ENCODE data around the gene ZNF691.

The ZNF691 gene

DNA sequence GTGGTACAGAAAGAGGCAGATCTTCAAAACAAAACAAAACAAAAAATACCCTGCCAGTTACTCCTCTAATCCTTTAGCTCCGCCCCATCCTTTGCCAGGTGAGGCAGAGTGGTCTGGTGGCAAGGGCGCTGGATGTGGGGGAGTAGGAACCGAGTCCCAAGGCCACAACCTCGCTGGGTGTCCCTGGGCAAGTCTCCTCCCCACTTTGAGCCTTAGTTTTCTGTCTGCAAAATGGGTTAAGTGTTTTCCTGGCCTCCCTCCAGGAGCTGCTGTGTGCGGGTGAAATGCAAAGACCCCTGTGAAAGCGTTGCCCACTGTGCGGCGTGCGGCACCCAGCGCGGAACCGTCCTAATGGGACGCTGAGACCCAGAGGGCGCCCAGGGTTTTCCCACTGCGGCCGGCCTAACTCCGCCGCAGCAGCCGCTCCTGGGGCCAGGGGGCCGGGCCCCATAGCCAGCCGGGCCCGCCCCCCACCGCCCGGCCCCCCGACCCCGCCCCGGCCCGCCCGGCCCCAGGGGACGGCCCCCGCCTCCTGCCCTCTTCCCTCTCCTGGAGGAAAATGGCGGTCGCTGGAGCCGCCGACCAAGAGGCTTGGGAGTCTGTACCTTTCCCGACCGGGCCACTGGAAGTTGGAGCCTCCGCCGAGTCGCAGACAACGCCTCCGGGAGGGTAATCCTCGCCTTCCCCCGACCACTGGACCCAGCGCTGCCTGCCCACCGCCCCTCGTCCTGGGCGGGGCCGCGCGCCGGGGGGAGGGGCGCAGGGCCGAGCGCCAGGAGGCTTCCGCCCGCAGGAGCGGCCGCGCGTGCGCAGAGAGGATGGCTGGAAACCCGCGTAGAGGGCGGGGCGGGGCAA lies 29.6 kb upstream of the ZNF691 start, which contains the start of the genes ERMAP and SVBP (continued):
- TF ChIP-seq ZNF600 (tag by site-specific recombination; IDR thresholded peaks at IDR 0.05) (peak; percentile 60), ZBTB20 (tag by site-specific recombination; IDR thresholded peaks at IDR 0.05) (peak; percentile 20; the same call in 1 of the 2 replicates), ZNF660 (tag by site-specific recombination; IDR thresholded peaks at IDR 0.05) (peak; percentile 58), ZNF138 (tag by site-specific recombination; IDR thresholded peaks at IDR 0.05; ENCODE audit: borderline replicate concordance) (no peak), ZNF391 (tag by site-specific recombination; IDR thresholded peaks at IDR 0.05; ENCODE audit: borderline replicate concordance, low read depth) (no peak), ZNF394 (tag by site-specific recombination; IDR thresholded peaks at IDR 0.05; ENCODE audit: borderline replicate concordance) (no peak), ZNF341 (tag by site-specific recombination; IDR thresholded peaks at IDR 0.05; ENCODE audit: low read depth) (no peak), KLF9 (tag by site-specific recombination; IDR thresholded peaks at IDR 0.05; ENCODE audit: low read depth) (peak; percentile 89), ZBTB48 (tag by site-specific recombination; IDR thresholded peaks at IDR 0.05) (peak; percentile 62; the same call in 1 of the 2 replicates), REPIN1 (tag by site-specific recombination; IDR thresholded peaks at IDR 0.05; ENCODE audit: low read depth) (no peak), ZNF610 (tag by site-specific recombination; IDR thresholded peaks at IDR 0.05; ENCODE audit: borderline replicate concordance) (peak; percentile 59; the same call in 1 of the 2 replicates)
- TF ChIP-seq, protein P1, sequence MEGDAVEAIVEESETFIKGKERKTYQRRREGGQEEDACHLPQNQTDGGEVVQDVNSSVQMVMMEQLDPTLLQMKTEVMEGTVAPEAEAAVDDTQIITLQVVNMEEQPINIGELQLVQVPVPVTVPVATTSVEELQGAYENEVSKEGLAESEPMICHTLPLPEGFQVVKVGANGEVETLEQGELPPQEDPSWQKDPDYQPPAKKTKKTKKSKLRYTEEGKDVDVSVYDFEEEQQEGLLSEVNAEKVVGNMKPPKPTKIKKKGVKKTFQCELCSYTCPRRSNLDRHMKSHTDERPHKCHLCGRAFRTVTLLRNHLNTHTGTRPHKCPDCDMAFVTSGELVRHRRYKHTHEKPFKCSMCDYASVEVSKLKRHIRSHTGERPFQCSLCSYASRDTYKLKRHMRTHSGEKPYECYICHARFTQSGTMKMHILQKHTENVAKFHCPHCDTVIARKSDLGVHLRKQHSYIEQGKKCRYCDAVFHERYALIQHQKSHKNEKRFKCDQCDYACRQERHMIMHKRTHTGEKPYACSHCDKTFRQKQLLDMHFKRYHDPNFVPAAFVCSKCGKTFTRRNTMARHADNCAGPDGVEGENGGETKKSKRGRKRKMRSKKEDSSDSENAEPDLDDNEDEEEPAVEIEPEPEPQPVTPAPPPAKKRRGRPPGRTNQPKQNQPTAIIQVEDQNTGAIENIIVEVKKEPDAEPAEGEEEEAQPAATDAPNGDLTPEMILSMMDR (tag by site-specific recombination; IDR thresholded peaks at IDR 0.05): peak; percentile 69
- TF ChIP-seq, protein P2, sequence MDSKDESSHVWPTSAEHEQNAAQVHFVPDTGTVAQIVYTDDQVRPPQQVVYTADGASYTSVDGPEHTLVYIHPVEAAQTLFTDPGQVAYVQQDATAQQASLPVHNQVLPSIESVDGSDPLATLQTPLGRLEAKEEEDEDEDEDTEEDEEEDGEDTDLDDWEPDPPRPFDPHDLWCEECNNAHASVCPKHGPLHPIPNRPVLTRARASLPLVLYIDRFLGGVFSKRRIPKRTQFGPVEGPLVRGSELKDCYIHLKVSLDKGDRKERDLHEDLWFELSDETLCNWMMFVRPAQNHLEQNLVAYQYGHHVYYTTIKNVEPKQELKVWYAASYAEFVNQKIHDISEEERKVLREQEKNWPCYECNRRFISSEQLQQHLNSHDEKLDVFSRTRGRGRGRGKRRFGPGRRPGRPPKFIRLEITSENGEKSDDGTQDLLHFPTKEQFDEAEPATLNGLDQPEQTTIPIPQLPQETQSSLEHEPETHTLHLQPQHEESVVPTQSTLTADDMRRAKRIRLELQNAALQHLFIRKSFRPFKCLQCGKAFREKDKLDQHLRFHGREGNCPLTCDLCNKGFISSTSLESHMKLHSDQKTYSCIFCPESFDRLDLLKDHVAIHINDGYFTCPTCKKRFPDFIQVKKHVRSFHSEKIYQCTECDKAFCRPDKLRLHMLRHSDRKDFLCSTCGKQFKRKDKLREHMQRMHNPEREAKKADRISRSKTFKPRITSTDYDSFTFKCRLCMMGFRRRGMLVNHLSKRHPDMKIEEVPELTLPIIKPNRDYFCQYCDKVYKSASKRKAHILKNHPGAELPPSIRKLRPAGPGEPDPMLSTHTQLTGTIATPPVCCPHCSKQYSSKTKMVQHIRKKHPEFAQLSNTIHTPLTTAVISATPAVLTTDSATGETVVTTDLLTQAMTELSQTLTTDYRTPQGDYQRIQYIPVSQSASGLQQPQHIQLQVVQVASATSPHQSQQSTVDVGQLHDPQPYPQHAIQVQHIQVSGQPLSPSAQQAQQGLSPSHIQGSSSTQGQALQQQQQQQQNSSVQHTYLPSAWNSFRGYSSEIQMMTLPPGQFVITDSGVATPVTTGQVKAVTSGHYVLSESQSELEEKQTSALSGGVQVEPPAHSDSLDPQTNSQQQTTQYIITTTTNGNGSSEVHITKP (tag by site-specific recombination; IDR thresholded peaks at IDR 0.05): peak; percentile 76; the same call in 1 of the 2 replicates
- TF ChIP-seq, protein P3, sequence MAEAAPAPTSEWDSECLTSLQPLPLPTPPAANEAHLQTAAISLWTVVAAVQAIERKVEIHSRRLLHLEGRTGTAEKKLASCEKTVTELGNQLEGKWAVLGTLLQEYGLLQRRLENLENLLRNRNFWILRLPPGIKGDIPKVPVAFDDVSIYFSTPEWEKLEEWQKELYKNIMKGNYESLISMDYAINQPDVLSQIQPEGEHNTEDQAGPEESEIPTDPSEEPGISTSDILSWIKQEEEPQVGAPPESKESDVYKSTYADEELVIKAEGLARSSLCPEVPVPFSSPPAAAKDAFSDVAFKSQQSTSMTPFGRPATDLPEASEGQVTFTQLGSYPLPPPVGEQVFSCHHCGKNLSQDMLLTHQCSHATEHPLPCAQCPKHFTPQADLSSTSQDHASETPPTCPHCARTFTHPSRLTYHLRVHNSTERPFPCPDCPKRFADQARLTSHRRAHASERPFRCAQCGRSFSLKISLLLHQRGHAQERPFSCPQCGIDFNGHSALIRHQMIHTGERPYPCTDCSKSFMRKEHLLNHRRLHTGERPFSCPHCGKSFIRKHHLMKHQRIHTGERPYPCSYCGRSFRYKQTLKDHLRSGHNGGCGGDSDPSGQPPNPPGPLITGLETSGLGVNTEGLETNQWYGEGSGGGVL (tag by site-specific recombination; IDR thresholded peaks at IDR 0.05): no peak
- TF ChIP-seq, protein P4, sequence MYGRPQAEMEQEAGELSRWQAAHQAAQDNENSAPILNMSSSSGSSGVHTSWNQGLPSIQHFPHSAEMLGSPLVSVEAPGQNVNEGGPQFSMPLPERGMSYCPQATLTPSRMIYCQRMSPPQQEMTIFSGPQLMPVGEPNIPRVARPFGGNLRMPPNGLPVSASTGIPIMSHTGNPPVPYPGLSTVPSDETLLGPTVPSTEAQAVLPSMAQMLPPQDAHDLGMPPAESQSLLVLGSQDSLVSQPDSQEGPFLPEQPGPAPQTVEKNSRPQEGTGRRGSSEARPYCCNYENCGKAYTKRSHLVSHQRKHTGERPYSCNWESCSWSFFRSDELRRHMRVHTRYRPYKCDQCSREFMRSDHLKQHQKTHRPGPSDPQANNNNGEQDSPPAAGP (tag by site-specific recombination; IDR thresholded peaks at IDR 0.05): peak; percentile 73; the same call in 1 of the 2 replicates
- TF ChIP-seq, protein P5, sequence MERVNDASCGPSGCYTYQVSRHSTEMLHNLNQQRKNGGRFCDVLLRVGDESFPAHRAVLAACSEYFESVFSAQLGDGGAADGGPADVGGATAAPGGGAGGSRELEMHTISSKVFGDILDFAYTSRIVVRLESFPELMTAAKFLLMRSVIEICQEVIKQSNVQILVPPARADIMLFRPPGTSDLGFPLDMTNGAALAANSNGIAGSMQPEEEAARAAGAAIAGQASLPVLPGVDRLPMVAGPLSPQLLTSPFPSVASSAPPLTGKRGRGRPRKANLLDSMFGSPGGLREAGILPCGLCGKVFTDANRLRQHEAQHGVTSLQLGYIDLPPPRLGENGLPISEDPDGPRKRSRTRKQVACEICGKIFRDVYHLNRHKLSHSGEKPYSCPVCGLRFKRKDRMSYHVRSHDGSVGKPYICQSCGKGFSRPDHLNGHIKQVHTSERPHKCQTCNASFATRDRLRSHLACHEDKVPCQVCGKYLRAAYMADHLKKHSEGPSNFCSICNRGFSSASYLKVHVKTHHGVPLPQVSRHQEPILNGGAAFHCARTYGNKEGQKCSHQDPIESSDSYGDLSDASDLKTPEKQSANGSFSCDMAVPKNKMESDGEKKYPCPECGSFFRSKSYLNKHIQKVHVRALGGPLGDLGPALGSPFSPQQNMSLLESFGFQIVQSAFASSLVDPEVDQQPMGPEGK (tag by site-specific recombination; IDR thresholded peaks at IDR 0.05): peak; percentile 74; the same call in 1 of the 2 replicates
- TF ChIP-seq, protein P6, sequence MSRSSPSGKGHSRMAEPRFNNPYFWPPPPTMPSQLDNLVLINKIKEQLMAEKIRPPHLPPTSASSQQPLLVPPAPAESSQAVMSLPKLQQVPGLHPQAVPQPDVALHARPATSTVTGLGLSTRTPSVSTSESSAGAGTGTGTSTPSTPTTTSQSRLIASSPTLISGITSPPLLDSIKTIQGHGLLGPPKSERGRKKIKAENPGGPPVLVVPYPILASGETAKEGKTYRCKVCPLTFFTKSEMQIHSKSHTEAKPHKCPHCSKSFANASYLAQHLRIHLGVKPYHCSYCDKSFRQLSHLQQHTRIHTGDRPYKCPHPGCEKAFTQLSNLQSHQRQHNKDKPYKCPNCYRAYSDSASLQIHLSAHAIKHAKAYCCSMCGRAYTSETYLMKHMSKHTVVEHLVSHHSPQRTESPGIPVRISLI (tag by site-specific recombination; IDR thresholded peaks at IDR 0.05): no peak
- TF ChIP-seq, protein P7, sequence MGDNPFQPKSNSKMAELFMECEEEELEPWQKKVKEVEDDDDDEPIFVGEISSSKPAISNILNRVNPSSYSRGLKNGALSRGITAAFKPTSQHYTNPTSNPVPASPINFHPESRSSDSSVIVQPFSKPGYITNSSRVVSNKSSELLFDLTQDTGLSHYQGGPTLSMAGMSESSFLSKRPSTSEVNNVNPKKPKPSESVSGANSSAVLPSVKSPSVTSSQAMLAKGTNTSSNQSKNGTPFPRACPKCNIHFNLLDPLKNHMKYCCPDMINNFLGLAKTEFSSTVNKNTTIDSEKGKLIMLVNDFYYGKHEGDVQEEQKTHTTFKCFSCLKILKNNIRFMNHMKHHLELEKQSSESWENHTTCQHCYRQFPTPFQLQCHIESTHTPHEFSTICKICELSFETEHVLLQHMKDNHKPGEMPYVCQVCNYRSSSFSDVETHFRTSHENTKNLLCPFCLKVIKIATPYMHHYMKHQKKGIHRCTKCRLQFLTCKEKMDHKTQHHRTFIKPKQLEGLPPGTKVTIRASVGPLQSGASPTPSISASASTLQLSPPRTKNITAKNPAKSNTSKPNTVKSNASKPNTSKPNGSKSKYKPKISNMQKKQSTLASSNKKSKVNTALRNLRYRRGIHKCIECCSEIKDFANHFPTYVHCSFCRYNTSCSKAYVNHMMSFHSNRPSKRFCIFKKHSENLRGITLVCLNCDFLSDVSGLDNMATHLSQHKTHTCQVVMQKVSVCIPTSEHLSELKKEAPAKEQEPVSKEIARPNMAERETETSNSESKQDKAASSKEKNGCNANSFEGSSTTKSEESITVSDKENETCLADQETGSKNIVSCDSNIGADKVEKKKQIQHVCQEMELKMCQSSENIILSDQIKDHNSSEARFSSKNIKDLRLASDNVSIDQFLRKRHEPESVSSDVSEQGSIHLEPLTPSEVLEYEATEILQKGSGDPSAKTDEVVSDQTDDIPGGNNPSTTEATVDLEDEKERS (tag by site-specific recombination; IDR thresholded peaks at IDR 0.05): no peak
- TF ChIP-seq, protein P8, sequence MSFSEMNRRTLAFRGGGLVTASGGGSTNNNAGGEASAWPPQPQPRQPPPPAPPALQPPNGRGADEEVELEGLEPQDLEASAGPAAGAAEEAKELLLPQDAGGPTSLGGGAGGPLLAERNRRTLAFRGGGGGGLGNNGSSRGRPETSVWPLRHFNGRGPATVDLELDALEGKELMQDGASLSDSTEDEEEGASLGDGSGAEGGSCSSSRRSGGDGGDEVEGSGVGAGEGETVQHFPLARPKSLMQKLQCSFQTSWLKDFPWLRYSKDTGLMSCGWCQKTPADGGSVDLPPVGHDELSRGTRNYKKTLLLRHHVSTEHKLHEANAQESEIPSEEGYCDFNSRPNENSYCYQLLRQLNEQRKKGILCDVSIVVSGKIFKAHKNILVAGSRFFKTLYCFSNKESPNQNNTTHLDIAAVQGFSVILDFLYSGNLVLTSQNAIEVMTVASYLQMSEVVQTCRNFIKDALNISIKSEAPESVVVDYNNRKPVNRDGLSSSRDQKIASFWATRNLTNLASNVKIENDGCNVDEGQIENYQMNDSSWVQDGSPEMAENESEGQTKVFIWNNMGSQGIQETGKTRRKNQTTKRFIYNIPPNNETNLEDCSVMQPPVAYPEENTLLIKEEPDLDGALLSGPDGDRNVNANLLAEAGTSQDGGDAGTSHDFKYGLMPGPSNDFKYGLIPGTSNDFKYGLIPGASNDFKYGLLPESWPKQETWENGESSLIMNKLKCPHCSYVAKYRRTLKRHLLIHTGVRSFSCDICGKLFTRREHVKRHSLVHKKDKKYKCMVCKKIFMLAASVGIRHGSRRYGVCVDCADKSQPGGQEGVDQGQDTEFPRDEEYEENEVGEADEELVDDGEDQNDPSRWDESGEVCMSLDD (tag by site-specific recombination; IDR thresholded peaks at IDR 0.05): 0 out of 2 replicates have a peak, but pooled peaks have one; percentile 0
